ENCODE data around the gene CHST11. TPM values are rescaled to one million over a fixed set of nuclear protein-coding genes. Genes with fewer than 3 reads are reported as not detected.

The CHST11 gene
- total and polyA plus RNA-seq, 2 of the 4 experiments (the other 2 are of a cell fraction), result 1.4 to 2.7 TPM

DNA sequence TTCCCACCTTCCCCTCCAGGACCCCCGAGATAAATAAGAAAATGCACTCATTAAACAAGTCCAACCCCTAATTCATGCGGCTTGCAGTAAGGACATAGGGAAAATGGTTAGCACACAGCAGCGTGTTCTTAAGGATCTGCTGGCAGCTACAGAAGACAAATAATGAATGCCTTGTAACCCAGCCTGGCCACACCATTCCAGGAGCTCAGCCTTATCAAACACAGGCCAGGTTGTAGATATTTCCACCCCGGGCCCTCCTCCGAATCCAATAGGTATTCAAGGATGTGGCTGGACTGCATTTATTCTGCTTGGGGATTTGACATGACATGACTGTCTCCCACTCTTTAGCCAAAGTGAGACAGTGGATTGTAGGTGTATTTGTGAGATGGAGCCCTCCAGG lies 256.2 kb downstream of the CHST11 start:
- Histone ChIP-seq H3K9me3 (ENCODE audit: control insufficient read depth, insufficient read depth, low read length) (no peaks in the 10 kb centered on the region), H3K27me3 (ENCODE audit: control insufficient read depth, insufficient read depth, low read length) (no peaks in the 10 kb centered on the region; the same call in none of the 2 replicates), H3K4me3 (ENCODE audit: insufficient read depth, low read depth, low read length) (no peak overlapping the region), H2BK20ac (ENCODE audit: low read depth, low read length) (no peak overlapping the region), H3K14ac (replicated peaks; ENCODE audit: low read depth, low read length) (no peak overlapping the region), H2AFZ (replicated peaks; ENCODE audit: low read length, poor library complexity) (no peak overlapping the region), H3K36me3 (ENCODE audit: control insufficient read depth, insufficient read depth, low read length) (no peaks in the 10 kb centered on the region), H4K20me1 (ENCODE audit: insufficient read depth, low read length) (no peaks in the 10 kb centered on the region), H2BK5ac (ENCODE audit: low read depth, low read length, poor library complexity, severe bottlenecking) (no peak overlapping the region), H3K4me1 (ENCODE audit: control insufficient read depth, insufficient read depth, low read length) (peaks cover 13% of the 10 kb centered on the region), H3K4me2 (ENCODE audit: low read depth, low read length) (no peak overlapping the region), H4K8ac (ENCODE audit: low read depth in 2 of 2, low read length in 2 of 2) (no peak overlapping the region), H2AK9ac (replicated peaks; ENCODE audit: low read depth, low read length, poor library complexity) (no peak overlapping the region), H3K27ac (ENCODE audit: insufficient read depth, low read length) (no peak overlapping the region), H2AK5ac (ENCODE audit: low read depth, low read length) (no peak overlapping the region), H3K23ac (ENCODE audit: low read depth, low read length) (no peak overlapping the region), H4K5ac (ENCODE audit: low read depth, low read length) (no peak overlapping the region), H3K9ac (ENCODE audit: low read depth, low read length) (no peak overlapping the region), H3K4ac (ENCODE audit: low read depth, low read length) (no peak overlapping the region), H3K79me1 (ENCODE audit: low read depth in 1 of 2, low read length in 2 of 2) (no peaks in the 10 kb centered on the region), H3K18ac (ENCODE audit: low read depth, low read length) (no peak overlapping the region), H3K9me1 (ENCODE audit: insufficient read depth, low read length) (peaks cover 8% of the 10 kb centered on the region), H2BK15ac (ENCODE audit: low read depth, low read length) (no peak overlapping the region), H4K91ac (ENCODE audit: insufficient read depth, low read depth, low read length) (no peak overlapping the region), H3K56ac (ENCODE audit: extremely low read depth, insufficient read depth, low read length) (no peak overlapping the region), H2BK120ac (ENCODE audit: low read depth, low read length) (no peak overlapping the region)
- no CpG with 5 or more reads among the region's 5 CpGs for WGBS, 2 experiments (ENCODE audit: extremely low coverage in 2 of 2, insufficient read length in 1 of 2)
- in situ Hi-C loops (cut with MboI; ENCODE audit: low sequenced_read_pairs) (no loop called here), dilution Hi-C loops (cut with HindIII; ENCODE audit: low sequenced_read_pairs, unreplicated experiment) (no loop called here), intact Hi-C loops (cut with micrococcal nuclease) (no loop called here)
- TF ChIP-seq RAD21 (IDR thresholded peaks at IDR 0.05; ENCODE audit: low read length) (no peak), FOS (IDR thresholded peaks at IDR 0.05; ENCODE audit: low read depth, low read length) (no peak), MAZ (IDR thresholded peaks at IDR 0.05; ENCODE audit: borderline replicate concordance, low read depth, low read length) (no peak), BHLHE40 (IDR thresholded peaks at IDR 0.05; ENCODE audit: low read depth, low read length) (no peak), RFX5 (IDR thresholded peaks at IDR 0.05; ENCODE audit: low read depth, low read length) (no peak), CEBPB (IDR thresholded peaks at IDR 0.05; ENCODE audit: low read depth, low read length) (no peak), NFE2L2 (IDR thresholded peaks at IDR 0.05; ENCODE audit: low read depth, low read length) (no peak), CHD1 (IDR thresholded peaks at IDR 0.05; ENCODE audit: low read depth, low read length) (no peak), POLR2A (IDR thresholded peaks at IDR 0.05; ENCODE audit: low read depth, low read length) (no peak), RCOR1 (IDR thresholded peaks at IDR 0.05; ENCODE audit: insufficient replicate concordance, low read length) (no peak), SMC3 (IDR thresholded peaks at IDR 0.05; ENCODE audit: low read depth, low read length) (no peak), MAFK (IDR thresholded peaks at IDR 0.05; ENCODE audit: low read depth, low read length) (no peak), MXI1 (IDR thresholded peaks at IDR 0.05; ENCODE audit: borderline replicate concordance, low read depth, low read length) (no peak)
- TF ChIP-seq, protein P1, sequence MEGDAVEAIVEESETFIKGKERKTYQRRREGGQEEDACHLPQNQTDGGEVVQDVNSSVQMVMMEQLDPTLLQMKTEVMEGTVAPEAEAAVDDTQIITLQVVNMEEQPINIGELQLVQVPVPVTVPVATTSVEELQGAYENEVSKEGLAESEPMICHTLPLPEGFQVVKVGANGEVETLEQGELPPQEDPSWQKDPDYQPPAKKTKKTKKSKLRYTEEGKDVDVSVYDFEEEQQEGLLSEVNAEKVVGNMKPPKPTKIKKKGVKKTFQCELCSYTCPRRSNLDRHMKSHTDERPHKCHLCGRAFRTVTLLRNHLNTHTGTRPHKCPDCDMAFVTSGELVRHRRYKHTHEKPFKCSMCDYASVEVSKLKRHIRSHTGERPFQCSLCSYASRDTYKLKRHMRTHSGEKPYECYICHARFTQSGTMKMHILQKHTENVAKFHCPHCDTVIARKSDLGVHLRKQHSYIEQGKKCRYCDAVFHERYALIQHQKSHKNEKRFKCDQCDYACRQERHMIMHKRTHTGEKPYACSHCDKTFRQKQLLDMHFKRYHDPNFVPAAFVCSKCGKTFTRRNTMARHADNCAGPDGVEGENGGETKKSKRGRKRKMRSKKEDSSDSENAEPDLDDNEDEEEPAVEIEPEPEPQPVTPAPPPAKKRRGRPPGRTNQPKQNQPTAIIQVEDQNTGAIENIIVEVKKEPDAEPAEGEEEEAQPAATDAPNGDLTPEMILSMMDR (conservative IDR thresholded peaks at IDR 0.05; ENCODE audit: low read depth, low read length), result no peak
- TF ChIP-seq, protein P2, sequence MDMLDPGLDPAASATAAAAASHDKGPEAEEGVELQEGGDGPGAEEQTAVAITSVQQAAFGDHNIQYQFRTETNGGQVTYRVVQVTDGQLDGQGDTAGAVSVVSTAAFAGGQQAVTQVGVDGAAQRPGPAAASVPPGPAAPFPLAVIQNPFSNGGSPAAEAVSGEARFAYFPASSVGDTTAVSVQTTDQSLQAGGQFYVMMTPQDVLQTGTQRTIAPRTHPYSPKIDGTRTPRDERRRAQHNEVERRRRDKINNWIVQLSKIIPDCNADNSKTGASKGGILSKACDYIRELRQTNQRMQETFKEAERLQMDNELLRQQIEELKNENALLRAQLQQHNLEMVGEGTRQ (IDR thresholded peaks at IDR 0.05; ENCODE audit: low read depth, low read length), result no peak
- TF ChIP-seq, protein P3, sequence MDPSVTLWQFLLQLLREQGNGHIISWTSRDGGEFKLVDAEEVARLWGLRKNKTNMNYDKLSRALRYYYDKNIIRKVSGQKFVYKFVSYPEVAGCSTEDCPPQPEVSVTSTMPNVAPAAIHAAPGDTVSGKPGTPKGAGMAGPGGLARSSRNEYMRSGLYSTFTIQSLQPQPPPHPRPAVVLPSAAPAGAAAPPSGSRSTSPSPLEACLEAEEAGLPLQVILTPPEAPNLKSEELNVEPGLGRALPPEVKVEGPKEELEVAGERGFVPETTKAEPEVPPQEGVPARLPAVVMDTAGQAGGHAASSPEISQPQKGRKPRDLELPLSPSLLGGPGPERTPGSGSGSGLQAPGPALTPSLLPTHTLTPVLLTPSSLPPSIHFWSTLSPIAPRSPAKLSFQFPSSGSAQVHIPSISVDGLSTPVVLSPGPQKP (IDR thresholded peaks at IDR 0.05; ENCODE audit: borderline replicate concordance, low read depth, low read length), result no peak
- DNase-seq (no peak), ATAC-seq (ENCODE audit: low read depth) (no peak)
- POLR2A ChIA-PET (ENCODE audit: unreplicated experiment), result no interaction called here
- BruUV-seq (replicated peaks), result no TSS peak
- CTCF ChIA-PET, result no interaction called here
